A673 (cell line): ENCODE measurements around the gene DCHS2.

Experiments
- EZH2 ChIP-seq: fragments of 200-600 bp; sonication (generic); IDR thresholded peaks from 2 replicates; pipeline ENCODE4 v1.6.1; 2017; ENCODE audit warnings: borderline replicate concordance, low read depth, mild to moderate bottlenecking, mixed read lengths, antibody characterized with exemption, low read length; ENCODE audit not compliant: poor library complexity, severe bottlenecking
- TF ChIP-seq, protein P1 (sequence below): fragments of 300-800, 200-600 bp; sonication (generic); conservative IDR thresholded peaks from 2 replicates; pipeline ENCODE4 v1.5.1; 2017; ENCODE audit warnings: low read depth, mild to moderate bottlenecking, antibody characterized with exemption, low read length, moderate library complexity, mixed read lengths

DNA sequence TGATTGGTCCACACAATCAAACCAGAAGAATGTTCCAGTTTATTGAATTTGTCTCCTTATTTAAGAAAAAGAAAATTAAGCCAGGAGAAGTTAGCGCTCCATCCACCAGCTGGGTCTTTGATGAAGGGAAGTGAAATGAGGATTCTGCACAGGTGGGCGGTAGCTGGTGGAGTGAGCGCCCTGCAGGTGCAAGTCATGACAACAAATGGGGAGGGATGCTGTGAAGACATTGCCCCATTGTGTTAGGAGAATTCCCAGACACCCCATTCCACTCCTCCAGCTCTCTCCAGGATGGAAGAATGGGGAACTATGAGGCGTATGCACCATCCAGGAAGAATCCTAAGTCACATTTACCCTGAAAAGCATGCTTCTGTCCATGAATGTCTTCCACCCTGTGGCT is 35.7 kb upstream of the DCHS2 start:
- TF ChIP-seq, protein P1, sequence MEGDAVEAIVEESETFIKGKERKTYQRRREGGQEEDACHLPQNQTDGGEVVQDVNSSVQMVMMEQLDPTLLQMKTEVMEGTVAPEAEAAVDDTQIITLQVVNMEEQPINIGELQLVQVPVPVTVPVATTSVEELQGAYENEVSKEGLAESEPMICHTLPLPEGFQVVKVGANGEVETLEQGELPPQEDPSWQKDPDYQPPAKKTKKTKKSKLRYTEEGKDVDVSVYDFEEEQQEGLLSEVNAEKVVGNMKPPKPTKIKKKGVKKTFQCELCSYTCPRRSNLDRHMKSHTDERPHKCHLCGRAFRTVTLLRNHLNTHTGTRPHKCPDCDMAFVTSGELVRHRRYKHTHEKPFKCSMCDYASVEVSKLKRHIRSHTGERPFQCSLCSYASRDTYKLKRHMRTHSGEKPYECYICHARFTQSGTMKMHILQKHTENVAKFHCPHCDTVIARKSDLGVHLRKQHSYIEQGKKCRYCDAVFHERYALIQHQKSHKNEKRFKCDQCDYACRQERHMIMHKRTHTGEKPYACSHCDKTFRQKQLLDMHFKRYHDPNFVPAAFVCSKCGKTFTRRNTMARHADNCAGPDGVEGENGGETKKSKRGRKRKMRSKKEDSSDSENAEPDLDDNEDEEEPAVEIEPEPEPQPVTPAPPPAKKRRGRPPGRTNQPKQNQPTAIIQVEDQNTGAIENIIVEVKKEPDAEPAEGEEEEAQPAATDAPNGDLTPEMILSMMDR: no peak
- TF ChIP-seq EZH2: no peak
